ENCODE measurements around the gene CLCN5. TPM values are rescaled to one million over a fixed set of nuclear protein-coding genes. Genes with fewer than 3 reads are reported as not detected.

CLCN5 gene
- total and polyA plus RNA-seq, 2 of the 13 experiments (the other 11 are each of a cell fraction or from before 2014, with no cell fraction given) = 7.8 to 27.3 TPM

- TF ChIP-seq ZNF138 (CRISPR knock-in tag; IDR thresholded peaks at IDR 0.05; ENCODE audit: low read depth) = no peak
- no peak for TF ChIP-seq DPF2 (CRISPR knock-in tag; IDR thresholded peaks at IDR 0.05; ENCODE audit: borderline replicate concordance, low read depth)
- TF ChIP-seq, protein P1, sequence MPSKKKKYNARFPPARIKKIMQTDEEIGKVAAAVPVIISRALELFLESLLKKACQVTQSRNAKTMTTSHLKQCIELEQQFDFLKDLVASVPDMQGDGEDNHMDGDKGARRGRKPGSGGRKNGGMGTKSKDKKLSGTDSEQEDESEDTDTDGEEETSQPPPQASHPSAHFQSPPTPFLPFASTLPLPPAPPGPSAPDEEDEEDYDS (CRISPR knock-in tag; IDR thresholded peaks at IDR 0.05) = no peak
- TF ChIP-seq FLYWCH1 (CRISPR knock-in tag; IDR thresholded peaks at IDR 0.05) = no peak
- no peak for TF ChIP-seq BRD4 (CRISPR knock-in tag; IDR thresholded peaks at IDR 0.05)
- no peak for TF ChIP-seq ZNF674 (CRISPR knock-in tag; IDR thresholded peaks at IDR 0.05; ENCODE audit: low read depth)
- TF ChIP-seq THAP9 (CRISPR knock-in tag; IDR thresholded peaks at IDR 0.05; ENCODE audit: borderline replicate concordance) = no peak
Observed at GRCh38 chrX:50068893-50069292, 146.5 kb downstream of the CLCN5 start (continued).

DNA sequence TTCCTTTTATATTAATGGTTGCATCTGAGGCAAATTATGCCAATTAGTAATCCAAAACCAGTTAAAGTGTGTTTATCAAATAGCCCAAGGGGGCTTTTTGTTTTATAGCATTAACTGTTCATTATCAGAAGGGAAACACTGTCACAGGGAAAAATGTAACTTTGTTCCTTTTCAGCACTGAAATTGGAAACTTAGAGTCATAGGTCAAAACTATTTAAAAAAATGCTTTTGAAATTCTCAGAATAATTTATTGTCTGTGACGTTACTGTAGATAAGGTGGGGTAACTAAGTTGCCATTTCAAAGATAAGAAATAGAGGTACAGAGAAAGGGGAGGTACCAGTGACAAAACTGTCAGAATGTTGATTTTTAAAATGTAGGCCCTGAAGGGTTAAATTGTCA lies 149.1 kb downstream of the CLCN5 start:
- ChIA-PET CTCF (ENCODE audit: low intra/inter-chr PET ratio, low total read pairs) (no interaction called here), POLR2A (no interaction called here)
- Histone ChIP-seq H2AFZ (ENCODE audit: low read length) (no peak overlapping the region), H3K9ac (ENCODE audit: insufficient read depth, low read depth, low read length) (no peak overlapping the region), H3K79me2 (ENCODE audit: insufficient read depth, low read length) (no peaks in the 10 kb centered on the region), H3K36me3 (replicated peaks in 1 of 2; ENCODE audit: control insufficient read depth in 1 of 2, insufficient read depth in 2 of 2, low read length in 2 of 2) (peaks cover 0 to 5% of the 10 kb centered on the region in 2 experiments; a peak in 1 of 5 replicates), H3K9me3 (ENCODE audit: low read length) (no peaks in the 10 kb centered on the region), H3K27ac (ENCODE audit: extremely low read length, insufficient read depth, low read length) (no peak overlapping the region), H3K4me2 (ENCODE audit: low read depth, low read length) (no peak overlapping the region), H3K4me3 (replicated peaks in 1 of 3; ENCODE audit: insufficient read depth in 1 of 3, low read depth in 2 of 3, low read length in 3 of 3) (no peak overlapping the region), H4K20me1 (ENCODE audit: insufficient read depth, low read length) (no peaks in the 10 kb centered on the region), H3K4me1 (ENCODE audit: insufficient read depth, low read length) (peaks cover 51% of the 10 kb centered on the region), H3K27me3 (ENCODE audit: control insufficient read depth in 1 of 2, insufficient read depth in 2 of 2, low read length in 2 of 2) (no peaks in the 10 kb centered on the region)
- no peak for FAIRE-seq
- no peak for DNase-seq (ENCODE audit: low spot score)
- ATAC-seq = no peak
- no TSS peak for BruUV-seq (replicated peaks)
- intact Hi-C loops (cut with micrococcal nuclease; ENCODE audit: unreplicated experiment) = no loop called here
- in situ Hi-C loops (cut with HindIII; ENCODE audit: extremely low pct_ligation_motif_present, low pct_unique_long_range_greater_than_20kb) = no loop called here
- 94% methylated on average over 1 of the region's 1 CpG for WGBS (ENCODE audit: low lambda C conversion rate)
- TF ChIP-seq BORCS8-MEF2B (CRISPR knock-in tag; IDR thresholded peaks at IDR 0.05) (no peak), ZFX (CRISPR knock-in tag; IDR thresholded peaks at IDR 0.05; ENCODE audit: low read depth) (no peak), XBP1 (CRISPR knock-in tag; IDR thresholded peaks at IDR 0.05) (no peak), ZNF530 (CRISPR knock-in tag; IDR thresholded peaks at IDR 0.05; ENCODE audit: low read depth) (no peak), FOXM1 (CRISPR knock-in tag; IDR thresholded peaks at IDR 0.05) (no peak), ARNTL (CRISPR knock-in tag; IDR thresholded peaks at IDR 0.05) (no peak), ZNF569 (CRISPR knock-in tag; IDR thresholded peaks at IDR 0.05; ENCODE audit: borderline replicate concordance) (no peak)
- TF ChIP-seq, protein P2, sequence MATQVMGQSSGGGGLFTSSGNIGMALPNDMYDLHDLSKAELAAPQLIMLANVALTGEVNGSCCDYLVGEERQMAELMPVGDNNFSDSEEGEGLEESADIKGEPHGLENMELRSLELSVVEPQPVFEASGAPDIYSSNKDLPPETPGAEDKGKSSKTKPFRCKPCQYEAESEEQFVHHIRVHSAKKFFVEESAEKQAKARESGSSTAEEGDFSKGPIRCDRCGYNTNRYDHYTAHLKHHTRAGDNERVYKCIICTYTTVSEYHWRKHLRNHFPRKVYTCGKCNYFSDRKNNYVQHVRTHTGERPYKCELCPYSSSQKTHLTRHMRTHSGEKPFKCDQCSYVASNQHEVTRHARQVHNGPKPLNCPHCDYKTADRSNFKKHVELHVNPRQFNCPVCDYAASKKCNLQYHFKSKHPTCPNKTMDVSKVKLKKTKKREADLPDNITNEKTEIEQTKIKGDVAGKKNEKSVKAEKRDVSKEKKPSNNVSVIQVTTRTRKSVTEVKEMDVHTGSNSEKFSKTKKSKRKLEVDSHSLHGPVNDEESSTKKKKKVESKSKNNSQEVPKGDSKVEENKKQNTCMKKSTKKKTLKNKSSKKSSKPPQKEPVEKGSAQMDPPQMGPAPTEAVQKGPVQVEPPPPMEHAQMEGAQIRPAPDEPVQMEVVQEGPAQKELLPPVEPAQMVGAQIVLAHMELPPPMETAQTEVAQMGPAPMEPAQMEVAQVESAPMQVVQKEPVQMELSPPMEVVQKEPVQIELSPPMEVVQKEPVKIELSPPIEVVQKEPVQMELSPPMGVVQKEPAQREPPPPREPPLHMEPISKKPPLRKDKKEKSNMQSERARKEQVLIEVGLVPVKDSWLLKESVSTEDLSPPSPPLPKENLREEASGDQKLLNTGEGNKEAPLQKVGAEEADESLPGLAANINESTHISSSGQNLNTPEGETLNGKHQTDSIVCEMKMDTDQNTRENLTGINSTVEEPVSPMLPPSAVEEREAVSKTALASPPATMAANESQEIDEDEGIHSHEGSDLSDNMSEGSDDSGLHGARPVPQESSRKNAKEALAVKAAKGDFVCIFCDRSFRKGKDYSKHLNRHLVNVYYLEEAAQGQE (IDR thresholded peaks at IDR 0.05; ENCODE audit: borderline replicate concordance in 1 of 2, low read depth in 1 of 2, low read length in 2 of 2) = no peak
- TF ChIP-seq, protein P3, sequence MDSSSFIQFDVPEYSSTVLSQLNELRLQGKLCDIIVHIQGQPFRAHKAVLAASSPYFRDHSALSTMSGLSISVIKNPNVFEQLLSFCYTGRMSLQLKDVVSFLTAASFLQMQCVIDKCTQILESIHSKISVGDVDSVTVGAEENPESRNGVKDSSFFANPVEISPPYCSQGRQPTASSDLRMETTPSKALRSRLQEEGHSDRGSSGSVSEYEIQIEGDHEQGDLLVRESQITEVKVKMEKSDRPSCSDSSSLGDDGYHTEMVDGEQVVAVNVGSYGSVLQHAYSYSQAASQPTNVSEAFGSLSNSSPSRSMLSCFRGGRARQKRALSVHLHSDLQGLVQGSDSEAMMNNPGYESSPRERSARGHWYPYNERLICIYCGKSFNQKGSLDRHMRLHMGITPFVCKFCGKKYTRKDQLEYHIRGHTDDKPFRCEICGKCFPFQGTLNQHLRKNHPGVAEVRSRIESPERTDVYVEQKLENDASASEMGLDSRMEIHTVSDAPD (CRISPR knock-in tag; IDR thresholded peaks at IDR 0.05) = no peak
